MM.1S (cell line): ENCODE data around the gene TBC1D8B.
"Not testable (repeated sequence)": the region's sequence is repeated elsewhere in the genome, so short reads cannot be mapped to it uniquely, and the experiment has no call there.

Source experiments
- DNase-seq: peaks from one replicate; pipeline ENCODE4 v3.0.0-alpha.2; 2015
- H2AFZ ChIP-seq: fragments of 300-600 bp; sonication (generic); 2 replicates; pipeline ENCODE4 v1.6.0; 2016; ENCODE audit warnings: antibody characterized with exemption, low read length
- H3F3A ChIP-seq: fragments of 300-600 bp; sonication (generic); 2 replicates; pipeline ENCODE4 v1.6.1; 2016; ENCODE audit warnings: mild to moderate bottlenecking, antibody characterized with exemption, low read length, moderate library complexity, mixed read lengths; ENCODE audit not compliant: insufficient read depth
- H3K27ac ChIP-seq: fragments of 300-600 bp; sonication (generic); 2 replicates; pipeline ENCODE4 v1.5.1; 2016; ENCODE audit warnings: mild to moderate bottlenecking, low read length
- H3K27me3 ChIP-seq: fragments of 300-600 bp; sonication (generic); replicated peaks from 2 replicates; pipeline ENCODE4 v1.6.0; 2016; ENCODE audit warnings: low read length; ENCODE audit not compliant: insufficient read depth
- H3K36me3 ChIP-seq: fragments of 300-600 bp; sonication (generic); replicated peaks from 2 replicates; pipeline ENCODE4 v1.6.1; 2016; ENCODE audit warnings: mild to moderate bottlenecking, low read length, mixed read lengths; ENCODE audit not compliant: insufficient read depth
- H3K4me1 ChIP-seq: fragments of 300-600 bp; sonication (generic); 2 replicates; pipeline ENCODE4 v1.6.1; 2016; ENCODE audit warnings: low read length, mixed read lengths
- H3K4me2 ChIP-seq: fragments of 300-600 bp; sonication (generic); 2 replicates; pipeline ENCODE4 v1.6.0; 2016; ENCODE audit warnings: low read depth, low read length
- H3K4me3 ChIP-seq: fragments of 300-600 bp; sonication (generic); 2 replicates; pipeline ENCODE4 v1.5.1; 2016; ENCODE audit warnings: low read length, mixed read lengths
- H3K79me2 ChIP-seq: fragments of 300-600 bp; sonication (generic); 2 replicates; pipeline ENCODE4 v1.6.1; 2016; ENCODE audit warnings: mixed run types, low read length, mixed read lengths
- H3K9ac ChIP-seq: fragments of 300-600 bp; sonication (generic); 2 replicates; pipeline ENCODE4 v1.6.1; 2016; ENCODE audit warnings: low read length, mixed read lengths
- H3K9me2 ChIP-seq: fragments of 300-600 bp; sonication (generic); replicated peaks from 2 replicates; pipeline ENCODE4 v1.6.1; 2016; ENCODE audit warnings: mild to moderate bottlenecking, low read length, mixed read lengths; ENCODE audit not compliant: insufficient read depth
- H3K9me3 ChIP-seq: fragments of 300-600 bp; sonication (generic); replicated peaks from 2 replicates; pipeline ENCODE4 v1.6.1; 2016; ENCODE audit warnings: mild to moderate bottlenecking, low read length, mixed read lengths; ENCODE audit not compliant: insufficient read depth
- H4K20me1 ChIP-seq: fragments of 300-600 bp; sonication (generic); 2 replicates; pipeline ENCODE4 v1.6.1; 2016; ENCODE audit warnings: mild to moderate bottlenecking, low read length, moderate library complexity, mixed read lengths; ENCODE audit not compliant: insufficient read depth
- EZH2 ChIP-seq: fragments of 300-600 bp; sonication (generic); optimal IDR thresholded peaks from 2 replicates; pipeline ENCODE3; 2017; ENCODE audit warnings: low read depth, mild to moderate bottlenecking, antibody characterized with exemption, low read length, mixed read lengths
- EZH2phosphoT487 ChIP-seq: fragments of 300-600 bp; sonication (generic); IDR thresholded peaks from 2 replicates; pipeline ENCODE4 v1.6.1; 2018; ENCODE audit warnings: antibody characterized with exemption, low read length
- TF ChIP-seq, protein P1 (sequence below): fragments of 300-600 bp; sonication (generic); IDR thresholded peaks from 2 replicates; pipeline ENCODE4 v1.5.1; 2016; ENCODE audit warnings: antibody characterized with exemption, low read length, mixed read lengths

The TBC1D8B gene

DNA sequence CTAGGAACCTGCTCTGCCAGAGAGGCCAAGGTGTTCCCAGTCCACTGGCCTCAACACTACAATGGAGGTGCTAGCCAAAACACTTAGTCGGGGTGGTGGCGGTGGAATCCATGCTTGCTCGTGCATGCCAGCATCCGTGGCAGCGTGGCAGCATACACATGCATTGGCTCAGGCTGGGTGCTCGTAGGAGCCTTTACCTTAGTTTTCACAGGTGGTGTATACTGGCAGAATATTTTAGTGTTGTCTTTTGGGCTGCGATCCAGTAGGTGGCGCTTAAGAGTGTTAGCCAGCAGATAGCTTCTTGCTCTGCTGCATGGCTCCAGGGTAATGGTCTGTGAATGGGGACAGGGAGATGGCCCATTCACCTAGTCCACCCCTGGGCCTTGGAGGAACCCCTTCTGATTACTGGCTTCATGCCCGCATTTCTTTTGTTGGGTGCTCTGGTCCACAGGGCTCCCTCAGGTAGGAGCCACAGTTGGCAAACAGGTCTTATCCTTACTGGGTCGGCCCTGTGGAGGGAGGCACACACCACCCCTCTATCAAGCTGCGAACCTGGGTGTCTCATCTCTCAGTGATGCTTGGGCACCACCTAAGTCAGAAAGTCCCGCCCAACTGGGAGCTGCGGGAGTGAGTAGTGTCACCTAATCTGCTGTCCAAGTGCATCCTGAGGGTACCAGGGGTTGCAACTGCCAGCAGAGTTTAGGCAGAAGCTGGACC lies 60.7 kb downstream of the TBC1D8B start:
- Histone ChIP-seq H3F3A (no peaks in the 10 kb centered on the region), H3K9me2 (no peaks in the 10 kb centered on the region), H3K4me2 (no peak overlapping the region), H2AFZ (no peak overlapping the region), H3K79me2 (no peaks in the 10 kb centered on the region), H3K9ac (no peak overlapping the region), H3K27me3 (no peaks in the 10 kb centered on the region), H3K36me3 (no peaks in the 10 kb centered on the region), H3K4me1 (no peaks in the 10 kb centered on the region), H3K4me3 (no peak overlapping the region), H3K9me3 (no peaks in the 10 kb centered on the region), H3K27ac (no peak overlapping the region), H4K20me1 (no peaks in the 10 kb centered on the region)
- TF ChIP-seq EZH2phosphoT487: no peak
- TF ChIP-seq, protein P1, sequence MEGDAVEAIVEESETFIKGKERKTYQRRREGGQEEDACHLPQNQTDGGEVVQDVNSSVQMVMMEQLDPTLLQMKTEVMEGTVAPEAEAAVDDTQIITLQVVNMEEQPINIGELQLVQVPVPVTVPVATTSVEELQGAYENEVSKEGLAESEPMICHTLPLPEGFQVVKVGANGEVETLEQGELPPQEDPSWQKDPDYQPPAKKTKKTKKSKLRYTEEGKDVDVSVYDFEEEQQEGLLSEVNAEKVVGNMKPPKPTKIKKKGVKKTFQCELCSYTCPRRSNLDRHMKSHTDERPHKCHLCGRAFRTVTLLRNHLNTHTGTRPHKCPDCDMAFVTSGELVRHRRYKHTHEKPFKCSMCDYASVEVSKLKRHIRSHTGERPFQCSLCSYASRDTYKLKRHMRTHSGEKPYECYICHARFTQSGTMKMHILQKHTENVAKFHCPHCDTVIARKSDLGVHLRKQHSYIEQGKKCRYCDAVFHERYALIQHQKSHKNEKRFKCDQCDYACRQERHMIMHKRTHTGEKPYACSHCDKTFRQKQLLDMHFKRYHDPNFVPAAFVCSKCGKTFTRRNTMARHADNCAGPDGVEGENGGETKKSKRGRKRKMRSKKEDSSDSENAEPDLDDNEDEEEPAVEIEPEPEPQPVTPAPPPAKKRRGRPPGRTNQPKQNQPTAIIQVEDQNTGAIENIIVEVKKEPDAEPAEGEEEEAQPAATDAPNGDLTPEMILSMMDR: peak; percentile 53
- DNase-seq: peak; percentile 26

DNA sequence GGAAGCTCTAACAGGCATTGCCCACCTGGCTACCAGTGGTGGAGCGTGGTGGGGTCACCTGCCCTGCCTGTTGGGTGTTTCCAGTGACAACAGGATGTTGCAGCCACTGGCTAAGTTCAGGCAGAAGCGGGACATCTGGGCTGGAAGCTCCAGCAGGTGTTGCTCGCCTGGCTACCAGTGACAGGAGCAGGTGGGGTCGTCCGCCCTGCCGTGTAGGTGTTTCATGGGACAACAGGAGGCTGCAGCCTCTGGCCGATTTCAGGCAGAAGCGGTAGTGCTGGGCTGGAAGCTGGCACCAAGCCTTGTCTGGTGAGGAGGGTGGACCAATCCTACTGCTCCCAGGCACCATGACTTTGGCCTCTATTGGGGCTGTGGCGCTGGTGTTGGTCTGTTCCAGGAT lies 61.2 kb downstream of the TBC1D8B start:
- Histone ChIP-seq H3K27ac (no peak overlapping the region), H3K4me2 (no peak overlapping the region), H3K9me3 (no peaks in the 10 kb centered on the region), H3K9me2 (no peaks in the 10 kb centered on the region), H3K9ac (no peak overlapping the region), H3F3A (no peaks in the 10 kb centered on the region), H3K27me3 (no peaks in the 10 kb centered on the region), H2AFZ (no peak overlapping the region), H3K79me2 (no peaks in the 10 kb centered on the region), H3K36me3 (no peaks in the 10 kb centered on the region), H3K4me3 (no peak overlapping the region), H3K4me1 (no peaks in the 10 kb centered on the region), H4K20me1 (no peaks in the 10 kb centered on the region)
- TF ChIP-seq, protein P1: no peak
- no peak for TF ChIP-seq EZH2phosphoT487
- no peak for TF ChIP-seq EZH2
- no peak for DNase-seq

DNA sequence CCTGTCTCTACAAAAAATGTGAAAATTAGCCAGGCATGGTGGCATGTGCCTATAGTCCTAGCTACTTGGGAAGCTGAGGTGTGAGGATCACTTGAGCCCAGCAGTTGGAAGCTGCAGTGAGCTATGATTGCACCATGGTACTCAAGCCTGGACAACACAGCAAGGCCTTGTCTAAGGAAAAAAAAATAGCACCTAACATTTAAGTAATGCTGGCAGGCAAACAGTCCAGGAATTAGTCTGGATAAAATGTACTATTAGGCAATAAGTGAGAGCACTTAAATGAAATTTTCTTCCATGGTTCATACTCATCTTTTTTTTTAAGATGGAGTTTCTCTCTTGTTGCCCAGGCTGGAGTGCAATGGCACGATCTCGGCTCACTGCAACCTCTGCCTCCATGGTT lies 70.3 kb downstream of the TBC1D8B start:
- H3K36me3 ChIP-seq, H3K79me2 ChIP-seq, DNase-seq, H3K27me3 ChIP-seq, H3K27ac ChIP-seq, H3F3A ChIP-seq, H2AFZ ChIP-seq, H3K9me2 ChIP-seq, H3K4me3 ChIP-seq, H3K4me2 ChIP-seq, H4K20me1 ChIP-seq, H3K9ac ChIP-seq, H3K4me1 ChIP-seq, H3K9me3 ChIP-seq: not testable (repeated sequence)

DNA sequence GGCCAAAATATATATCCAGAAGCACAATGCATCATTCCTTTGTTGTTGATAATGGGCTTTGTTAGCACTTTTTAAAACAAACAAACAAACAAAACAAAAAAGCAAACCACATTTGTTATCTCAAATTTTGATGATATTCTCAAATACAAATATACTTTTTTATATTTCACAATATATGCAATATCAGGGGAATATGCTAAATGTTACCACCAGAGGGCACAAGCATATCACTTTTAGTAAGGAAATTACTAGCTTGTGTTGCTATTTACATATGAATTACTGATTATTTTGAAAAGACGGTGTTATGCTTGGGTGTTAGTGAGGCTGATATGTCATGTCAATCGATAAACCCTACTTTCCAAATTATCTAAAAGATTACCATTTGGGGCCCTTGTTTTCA lies 71.6 kb downstream of the TBC1D8B start:
- Histone ChIP-seq H3K36me3 (no peaks in the 10 kb centered on the region), H3K79me2 (no peaks in the 10 kb centered on the region), H3K9me3 (no peaks in the 10 kb centered on the region), H3K4me1 (no peaks in the 10 kb centered on the region), H3K27ac (no peak overlapping the region), H3K27me3 (no peaks in the 10 kb centered on the region), H2AFZ (no peak overlapping the region), H4K20me1 (no peaks in the 10 kb centered on the region), H3K4me2 (no peak overlapping the region), H3K9ac (no peak overlapping the region), H3F3A (no peaks in the 10 kb centered on the region), H3K4me3 (no peak overlapping the region), H3K9me2 (no peaks in the 10 kb centered on the region)
- peak; percentile 54 for DNase-seq
- TF ChIP-seq, protein P1: peak; percentile 58
- no peak for TF ChIP-seq EZH2phosphoT487
- no peak for TF ChIP-seq EZH2
